Measurements from ENCODE around the gene UAP1L1. TPM values are rescaled to one million over a fixed set of nuclear protein-coding genes. Genes with fewer than 3 reads are reported as not detected.

The UAP1L1 gene
- total and polyA plus RNA-seq, 2 of the 8 experiments (the other 6 are each of a cell fraction or from before 2014, with no cell fraction given) = 2.0 to 5.4 TPM

GRCh38 chr9:137114220-137114612 is 36.9 kb downstream of the UAP1L1 start:
- Histone ChIP-seq H2BK12ac (ENCODE audit: low read depth, low read length) (no peak overlapping the region), H3K27me3 (replicated peaks in 1 of 4; ENCODE audit: control insufficient read depth in 3 of 4, extremely low read depth in 1 of 4, insufficient read depth in 3 of 4, low read length in 3 of 4) (peaks cover 15 to 36% (median 30%) of the 10 kb centered on the region in 4 experiments), H2BK15ac (ENCODE audit: low read length) (no peak overlapping the region), H3K14ac (ENCODE audit: insufficient read length) (no peak overlapping the region), H2AK5ac (ENCODE audit: low read depth, low read length) (no peak overlapping the region), H3K27ac (ENCODE audit: low read depth, low read length) (no peak overlapping the region), H4K20me1 (replicated peaks in 1 of 2; ENCODE audit: control insufficient read depth in 1 of 2, insufficient read depth in 2 of 2, low read length in 2 of 2) (peaks cover 0 to 4% of the 10 kb centered on the region in 2 experiments), H3K9me3 (ENCODE audit: insufficient read depth in 2 of 2, low read depth in 1 of 2, low read length in 1 of 2) (no peaks in the 10 kb centered on the region), H3K4me1 (replicated peaks in 1 of 4; ENCODE audit: control insufficient read depth in 3 of 4, insufficient read depth in 4 of 4, low read length in 3 of 4) (peaks cover 0 to 7% (median under 1%) of the 10 kb centered on the region in 4 experiments; a peak in 3 of 7 replicates), H2BK20ac (ENCODE audit: low read length) (no peak overlapping the region), H4K5ac (ENCODE audit: insufficient read length, low read depth, low read length) (no peak overlapping the region), H3K79me2 (ENCODE audit: control insufficient read depth in 1 of 2, insufficient read depth in 2 of 2, low read length in 2 of 2) (no peaks in the 10 kb centered on the region), H3K79me1 (ENCODE audit: low read depth, low read length) (no peaks in the 10 kb centered on the region), H3K4me2 (ENCODE audit: insufficient read depth in 1 of 2, low read depth in 2 of 2, low read length in 2 of 2) (peak overlapping the region; percentile 50 to 69), H3K9ac (replicated peaks in 1 of 4; ENCODE audit: extremely low read depth in 1 of 4, low read depth in 3 of 4, low read length in 3 of 4) (no peak overlapping the region), H3K4ac (replicated peaks; ENCODE audit: insufficient read length, low read depth, low read length) (no peak overlapping the region), H2BK120ac (replicated peaks; ENCODE audit: low read depth, low read length) (no peak overlapping the region), H4K8ac (ENCODE audit: extremely low read depth, insufficient read depth, low read length) (no peak overlapping the region), H2AFZ (ENCODE audit: low read length) (no peak overlapping the region), H3K56ac (replicated peaks; ENCODE audit: insufficient read length, low read depth, low read length) (no peak overlapping the region), H2BK5ac (ENCODE audit: low read depth, low read length) (no peak overlapping the region), H3K23me2 (ENCODE audit: low read depth, low read length) (peaks cover 3% of the 10 kb centered on the region; the same call in 1 of the 2 replicates), H3K18ac (ENCODE audit: extremely low read depth, low read length) (no peak overlapping the region), H3K23ac (ENCODE audit: insufficient read length) (no peak overlapping the region), H3K4me3 (ENCODE audit: extremely low read depth in 1 of 4, insufficient read depth in 2 of 4, low read depth in 3 of 4, low read length in 4 of 4) (peak overlapping the region in 2 of 4 experiments; percentile 5 to 63; a peak in 3 of 8 replicates), H3K36me3 (ENCODE audit: control insufficient read depth in 2 of 4, insufficient read depth in 4 of 4, low read length in 3 of 4) (no peaks in the 10 kb centered on the region), H4K91ac (replicated peaks; ENCODE audit: insufficient read length, low read length) (no peak overlapping the region)
- CTCF ChIA-PET (ENCODE audit: partially characterized antibody) = interaction anchor here (1.0 to 1.5 kb wide), 2 partner anchors 18 to 79 kb away, joined by 3 read pairs; no protein-coding TSS in a partner anchor
- TF ChIP-seq SAP30 (IDR thresholded peaks at IDR 0.05; ENCODE audit: insufficient read depth, insufficient replicate concordance, low read length) (no peak), KDM1A (IDR thresholded peaks at IDR 0.05; ENCODE audit: borderline replicate concordance, low read length) (no peak), MAX (IDR thresholded peaks at IDR 0.05) (no peak), CHD2 (IDR thresholded peaks at IDR 0.05; ENCODE audit: low read length) (no peak), JUND (IDR thresholded peaks at IDR 0.05; ENCODE audit: low read length) (no peak), CBX8 (IDR thresholded peaks at IDR 0.05; ENCODE audit: borderline replicate concordance, low read depth, low read length) (no peak), EZH2 (IDR thresholded peaks at IDR 0.05; ENCODE audit: low read depth, low read length, severe bottlenecking) (no peak)
- POLR2A ChIA-PET (ENCODE audit: partially characterized antibody) = interaction anchor here (0.6 to 1.2 kb wide), 4 partner anchors 16 to 98 kb away, joined by 3 read pairs; no protein-coding TSS in a partner anchor
- 17% methylated on average over 22 of the region's 45 CpGs; no CpG with 5 or more reads in 1 of the 2 experiments for WGBS, 2 experiments (ENCODE audit: extremely low coverage in 1 of 2, insufficient coverage in 1 of 2, insufficient read length in 1 of 2, insufficient replicate concordance in 2 of 2, low coverage in 1 of 2, low lambda C conversion rate in 2 of 2, missing lambda C conversion rate in 1 of 2)
- FAIRE-seq = no peak
- no peak for DNase-seq (ENCODE audit: low read depth in 1 of 2, low spot score in 2 of 2)
